Mammary epithelial cell (primary cell): ENCODE results near the gene CSRP3.

ENCODE experiments used
- EZH2 ChIP-seq: IDR thresholded peaks from 2 replicates; pipeline ENCODE4 v1.6.1; 2012; ENCODE audit warnings: low read length, inconsistent platforms, borderline replicate concordance
- TF ChIP-seq, protein P1 (sequence below), 2 donors: IDR thresholded peaks in 1 of 2; conservative IDR thresholded peaks in 1 of 2; 2 replicates each; pipeline ENCODE4 v1.5.1; 2011 to 2012; ENCODE audit warnings: inconsistent platforms in 2 of 2, low read length in 2 of 2, mild to moderate bottlenecking in 2 of 2, control low read depth in 1 of 2, low read depth in 1 of 2; ENCODE audit not compliant: insufficient read depth in 1 of 2; ENCODE audit errors: extremely low read depth in 1 of 2

DNA sequence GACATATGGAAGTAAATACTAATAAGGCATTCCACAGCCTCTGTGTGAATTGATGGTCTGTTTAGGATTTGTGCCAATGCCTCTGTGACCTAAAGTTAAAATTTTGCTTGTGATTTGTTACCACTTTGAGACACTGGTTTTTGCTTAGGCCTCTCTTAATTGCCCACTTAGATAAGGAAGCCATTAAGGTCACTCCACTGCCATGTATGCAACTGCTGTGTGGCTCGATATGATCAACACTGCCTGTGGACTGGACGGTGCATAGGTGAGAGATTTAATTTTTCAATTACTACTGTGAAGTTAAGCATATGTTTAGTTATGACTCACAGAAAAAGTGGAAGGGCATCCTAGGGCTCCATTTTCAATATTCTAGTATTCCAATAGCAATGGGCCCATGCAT lies 36.9 kb downstream of the CSRP3 start:
- no peak for TF ChIP-seq EZH2
- TF ChIP-seq, protein P1, sequence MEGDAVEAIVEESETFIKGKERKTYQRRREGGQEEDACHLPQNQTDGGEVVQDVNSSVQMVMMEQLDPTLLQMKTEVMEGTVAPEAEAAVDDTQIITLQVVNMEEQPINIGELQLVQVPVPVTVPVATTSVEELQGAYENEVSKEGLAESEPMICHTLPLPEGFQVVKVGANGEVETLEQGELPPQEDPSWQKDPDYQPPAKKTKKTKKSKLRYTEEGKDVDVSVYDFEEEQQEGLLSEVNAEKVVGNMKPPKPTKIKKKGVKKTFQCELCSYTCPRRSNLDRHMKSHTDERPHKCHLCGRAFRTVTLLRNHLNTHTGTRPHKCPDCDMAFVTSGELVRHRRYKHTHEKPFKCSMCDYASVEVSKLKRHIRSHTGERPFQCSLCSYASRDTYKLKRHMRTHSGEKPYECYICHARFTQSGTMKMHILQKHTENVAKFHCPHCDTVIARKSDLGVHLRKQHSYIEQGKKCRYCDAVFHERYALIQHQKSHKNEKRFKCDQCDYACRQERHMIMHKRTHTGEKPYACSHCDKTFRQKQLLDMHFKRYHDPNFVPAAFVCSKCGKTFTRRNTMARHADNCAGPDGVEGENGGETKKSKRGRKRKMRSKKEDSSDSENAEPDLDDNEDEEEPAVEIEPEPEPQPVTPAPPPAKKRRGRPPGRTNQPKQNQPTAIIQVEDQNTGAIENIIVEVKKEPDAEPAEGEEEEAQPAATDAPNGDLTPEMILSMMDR (conservative IDR thresholded peaks at IDR 0.05 in 1 of 2, IDR thresholded peaks at IDR 0.05 in 1 of 2; ENCODE audit: extremely low read depth in 1 of 2, insufficient read depth in 1 of 2, low read depth in 1 of 2, low read length in 2 of 2) = no peak
